Measurements from ENCODE around the gene JUND. TPM values are rescaled to one million over a fixed set of nuclear protein-coding genes. Genes with fewer than 3 reads are reported as not detected.

Gene JUND
- total RNA-seq, 2 experiments from 2014 or later = 79.0 to 138 TPM

GRCh38 chr19:18231775-18232174 is 49.6 kb downstream of the JUND start:
- H3K9me2 ChIP-seq (ENCODE audit: insufficient read depth, low read length) = no peaks in the 10 kb centered on the region
- no TSS peak for BruUV-seq (replicated peaks)
- H3K4me2 ChIP-seq (ENCODE audit: low read length) = peak overlapping the region; percentile 64
- intact Hi-C loops (cut with micrococcal nuclease; ENCODE audit: unreplicated experiment) = no loop called here
- H3K79me2 ChIP-seq (ENCODE audit: insufficient read depth, low read depth, low read length) = no peaks in the 10 kb centered on the region
- TF ChIP-seq CTCF (conservative IDR thresholded peaks at IDR 0.05; ENCODE audit: low read length) (no peak), EZH2phosphoT487 (IDR thresholded peaks at IDR 0.05; ENCODE audit: borderline replicate concordance, low read depth, low read length) (no peak)
- H4K20me1 ChIP-seq (ENCODE audit: insufficient read depth, low read length) = no peaks in the 10 kb centered on the region
- H3K36me3 ChIP-seq (ENCODE audit: insufficient read depth, low read length) = no peaks in the 10 kb centered on the region
- H3K27ac ChIP-seq (ENCODE audit: low read depth, low read length, poor library complexity, severe bottlenecking) = peak overlapping the region; percentile 19
- H3K4me3 ChIP-seq (ENCODE audit: low read depth, low read length, poor library complexity, severe bottlenecking) = peak overlapping the region; percentile 39
- peak; percentile 84 for DNase-seq (ENCODE audit: low spot score)
- H3K9me3 ChIP-seq (ENCODE audit: low read length) = no peaks in the 10 kb centered on the region
- ChIA-PET CTCF (ENCODE audit: unreplicated experiment) (interaction anchor here (0.6 to 0.8 kb wide), 4 partner anchors 21 to 156 kb away, joined by 3 to 4 read pairs (median 3); no protein-coding TSS in a partner anchor), POLR2A (no interaction called here)
- peaks cover 45% of the 10 kb centered on the region for H3K4me1 ChIP-seq (ENCODE audit: insufficient read depth, low read length, poor library complexity, severe bottlenecking)
- 0 out of 2 replicates have a peak overlapping the region, but pooled peaks have one; percentile 6 for H2AFZ ChIP-seq (ENCODE audit: low read length)

DNA sequence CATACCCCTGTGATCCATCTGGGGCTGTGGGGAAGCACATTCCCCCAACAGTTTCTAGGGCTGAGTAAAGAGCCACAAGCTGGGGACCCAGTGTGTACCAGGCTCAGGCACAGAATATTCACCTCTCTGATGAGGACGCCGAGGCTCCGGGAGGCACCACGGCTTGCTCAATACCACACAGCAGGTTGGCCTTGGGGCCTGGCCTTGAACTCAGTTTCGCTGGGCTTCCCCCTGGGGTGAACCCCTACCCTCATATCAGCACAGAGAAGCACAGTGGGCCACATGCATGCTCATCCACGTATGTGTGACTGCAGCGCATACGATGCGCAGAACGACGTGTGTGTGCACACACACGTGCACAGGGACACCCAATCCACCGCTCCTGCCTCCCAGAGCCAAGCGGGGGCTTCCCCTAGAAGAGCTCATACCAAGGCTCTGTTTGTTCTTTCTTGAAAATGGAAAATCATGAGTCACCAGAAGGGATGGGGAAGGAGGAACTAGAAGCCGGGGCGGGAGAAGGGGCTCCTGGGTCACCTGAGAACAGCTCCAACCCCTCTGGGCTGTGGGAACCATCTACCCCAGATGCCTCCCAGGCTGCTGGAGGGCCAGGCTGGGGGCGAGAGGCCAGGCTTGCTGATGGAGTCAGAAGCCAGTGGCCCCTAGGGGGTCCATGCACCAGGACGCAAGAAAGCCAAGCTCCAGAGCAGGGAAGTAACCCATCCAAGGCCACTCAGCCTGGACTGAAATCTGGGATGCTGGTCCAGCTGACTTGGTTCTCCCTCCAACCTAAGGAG is 50.3 kb downstream of the JUND start:
- BruUV-seq (replicated peaks) = no TSS peak
- peak overlapping the region; percentile 19 for H3K27ac ChIP-seq (ENCODE audit: low read depth, low read length, poor library complexity, severe bottlenecking)
- no peaks in the 10 kb centered on the region for H4K20me1 ChIP-seq (ENCODE audit: insufficient read depth, low read length)
- H3K4me3 ChIP-seq (ENCODE audit: low read depth, low read length, poor library complexity, severe bottlenecking) = peak overlapping the region; percentile 39
- peaks cover 49% of the 10 kb centered on the region for H3K4me1 ChIP-seq (ENCODE audit: insufficient read depth, low read length, poor library complexity, severe bottlenecking)
- CTCF ChIA-PET (ENCODE audit: unreplicated experiment) = interaction anchor here (0.5 to 0.8 kb wide), 4 partner anchors 20 to 157 kb away, joined by 3 to 5 read pairs (median 4); no protein-coding TSS in a partner anchor
- no peak for TF ChIP-seq CTCF (conservative IDR thresholded peaks at IDR 0.05; ENCODE audit: low read length)
- no peak for TF ChIP-seq EZH2phosphoT487 (IDR thresholded peaks at IDR 0.05; ENCODE audit: borderline replicate concordance, low read depth, low read length)
- no peaks in the 10 kb centered on the region for H3K36me3 ChIP-seq (ENCODE audit: insufficient read depth, low read length)
- H3K9me2 ChIP-seq (ENCODE audit: insufficient read depth, low read length) = no peaks in the 10 kb centered on the region
- no peaks in the 10 kb centered on the region for H3K79me2 ChIP-seq (ENCODE audit: insufficient read depth, low read depth, low read length)
- H3K9me3 ChIP-seq (ENCODE audit: low read length) = no peaks in the 10 kb centered on the region
- peak overlapping the region; percentile 64 for H3K4me2 ChIP-seq (ENCODE audit: low read length)
- intact Hi-C loops (cut with micrococcal nuclease; ENCODE audit: unreplicated experiment) = no loop called here
- H2AFZ ChIP-seq (ENCODE audit: low read length) = no peak overlapping the region
- POLR2A ChIA-PET = no interaction called here
- no peak for DNase-seq (ENCODE audit: low spot score)

GRCh38 chr19:18229915-18230314 is 51.5 kb downstream of the JUND start:
- ChIA-PET CTCF (ENCODE audit: unreplicated experiment) (no interaction called here), POLR2A (no interaction called here)
- Histone ChIP-seq H3K9me2 (ENCODE audit: insufficient read depth, low read length) (no peaks in the 10 kb centered on the region), H3K79me2 (ENCODE audit: insufficient read depth, low read depth, low read length) (no peaks in the 10 kb centered on the region), H3K4me3 (ENCODE audit: low read depth, low read length, poor library complexity, severe bottlenecking) (no peak overlapping the region), H3K9me3 (ENCODE audit: low read length) (no peaks in the 10 kb centered on the region), H4K20me1 (ENCODE audit: insufficient read depth, low read length) (no peaks in the 10 kb centered on the region), H3K36me3 (ENCODE audit: insufficient read depth, low read length) (no peaks in the 10 kb centered on the region), H3K4me1 (ENCODE audit: insufficient read depth, low read length, poor library complexity, severe bottlenecking) (peaks cover 60% of the 10 kb centered on the region), H3K4me2 (ENCODE audit: low read length) (no peak overlapping the region), H3K27ac (ENCODE audit: low read depth, low read length, poor library complexity, severe bottlenecking) (no peak overlapping the region), H2AFZ (ENCODE audit: low read length) (no peak overlapping the region)
- no TSS peak for BruUV-seq (replicated peaks)
- TF ChIP-seq EZH2phosphoT487 (IDR thresholded peaks at IDR 0.05; ENCODE audit: borderline replicate concordance, low read depth, low read length) = no peak
- no peak for TF ChIP-seq CTCF (conservative IDR thresholded peaks at IDR 0.05; ENCODE audit: low read length)
- no peak for DNase-seq (ENCODE audit: low spot score)
- intact Hi-C loops (cut with micrococcal nuclease; ENCODE audit: unreplicated experiment) = loop anchor here (2.0 kb wide), 1 partner anchor 21 kb away; no protein-coding TSS in a partner anchor

Measured in OCI-LY7 (cell line).